Epidermal melanocyte (primary cell): ENCODE data around the gene GPATCH1.

ENCODE experiments used
- DNase-seq: peaks from one replicate; pipeline ENCODE4 v3.0.0; 2011; ENCODE audit warnings: low spot score; ENCODE audit not compliant: insufficient read length

Gene GPATCH1

GRCh38 chr19:33063753-33064457, 17.1 kb upstream of the GPATCH1 start:
- no peak for DNase-seq

- DNase-seq = no peak
Measured at GRCh38 chr19:33064458-33064791, 16.6 kb upstream of the GPATCH1 start.

GRCh38 chr19:33064792-33065550, 16.0 kb upstream of the GPATCH1 start, which contains the start of gene RHPN2:
RHPN2 (minus strand) TSS chr19:33064888; CDS start chr19:33064852, 36 bp downstream.
- DNase-seq = peak; percentile 79

GRCh38 chr19:33066543-33066942, 14.4 kb upstream of the GPATCH1 start:
- no peak for DNase-seq

- DNase-seq = no peak
Measured at GRCh38 chr19:33067121-33067520, 13.9 kb upstream of the GPATCH1 start.

- DNase-seq = no peak
Measured at GRCh38 chr19:33071887-33072286, 9.1 kb upstream of the GPATCH1 start.

- DNase-seq = no peak
Measured at GRCh38 chr19:33075519-33075918, 5.5 kb upstream of the GPATCH1 start.

GRCh38 chr19:33085570-33086128, 4.7 kb downstream of the GPATCH1 start:
- DNase-seq = no peak

- DNase-seq = no peak
Measured at GRCh38 chr19:33086955-33087354, 6.0 kb downstream of the GPATCH1 start.

- DNase-seq = no peak
Measured at GRCh38 chr19:33089010-33089409, 8.0 kb downstream of the GPATCH1 start.

- DNase-seq = no peak
Measured at GRCh38 chr19:33090179-33090578, 9.2 kb downstream of the GPATCH1 start.

GRCh38 chr19:33093420-33094210, 12.6 kb downstream of the GPATCH1 start:
- DNase-seq = no peak

- DNase-seq = no peak
Measured at GRCh38 chr19:33094436-33095067, 13.6 kb downstream of the GPATCH1 start.

- no peak for DNase-seq
Measured at GRCh38 chr19:33096005-33096404, 15.0 kb downstream of the GPATCH1 start.

- no peak for DNase-seq
Measured at GRCh38 chr19:33098055-33098534, 17.1 kb downstream of the GPATCH1 start.

GRCh38 chr19:33100894-33101644, 20.1 kb downstream of the GPATCH1 start:
- DNase-seq = no peak

- DNase-seq = no peak
Measured at GRCh38 chr19:33102893-33103292, 21.9 kb downstream of the GPATCH1 start.

GRCh38 chr19:33108161-33108560, 27.2 kb downstream of the GPATCH1 start:
- DNase-seq = no peak

- no peak for DNase-seq
Measured at GRCh38 chr19:33110137-33110910, 29.3 kb downstream of the GPATCH1 start.

GRCh38 chr19:33111587-33111986, 30.6 kb downstream of the GPATCH1 start:
- no peak for DNase-seq
